Pancreas (tissue), 10 donors: ENCODE data around the gene MYO5C. TPM values are rescaled to one million over a fixed set of nuclear protein-coding genes. Genes with fewer than 3 reads are reported as not detected.
"Not testable (repeated sequence)": the region's sequence is repeated elsewhere in the genome, so short reads cannot be mapped to it uniquely, and the experiment has no call there.

Experiments used
- ATAC-seq, 4 donors: fragments of 200-7000 bp; cut with Tn5 transposase; one replicate each; pipeline versions ENCODE4 v1.8.0 to v1.9.1; 2020; ENCODE audit warnings: mild to moderate bottlenecking in 4 of 4, moderate library complexity in 4 of 4
- DNase-seq, 6 donors: peaks; one replicate each; pipeline ENCODE4 v3.0.0-alpha.2; 2020
- FAIRE-seq: peaks from 2 replicates; lab custom pipeline; 2012; peaks lifted over from hg19 to GRCh38; lab: Jason Lieb, UNC
- H3K27ac ChIP-seq, 4 donors: fragments of 200-600 bp; sonication (generic); 1 replicate in 3 of 4; 2 replicates in 1 of 4; pipeline versions ENCODE4 v1.5.0 to v1.8.0; 2020
- H3K27me3 ChIP-seq, 4 donors: fragments of 200-600 bp; one replicate each; pipeline ENCODE4 v1.8.0; 2021
- H3K36me3 ChIP-seq, 3 donors: fragments of 200-600 bp; sonication (generic) in 1 of 3; one replicate each; pipeline versions ENCODE4 v1.5.0 to v1.8.0; 2020 to 2021
- H3K4me1 ChIP-seq, 3 donors: fragments of 200-600 bp; one replicate each; pipeline ENCODE4 v1.8.0; 2021
- H3K4me3 ChIP-seq, 4 donors: fragments of 200-600 bp; sonication (generic) in 2 of 4; one replicate each; pipeline versions ENCODE4 v1.5.0 to v1.8.0; 2020 to 2021
- H3K9me3 ChIP-seq, 4 donors: fragments of 200-600 bp; one replicate each; pipeline ENCODE4 v1.8.0; 2021
- CTCF ChIP-seq, 4 donors: fragments of 200-600 bp; sonication (generic) in 3 of 4; IDR thresholded peaks; one replicate each; pipeline versions ENCODE4 v1.5.0 to v1.8.0; 2021; ENCODE audit warnings: antibody characterized with exemption in 4 of 4
- WGBS, 2 donors: extraction: QIAGEN DNeasy Blood & Tissue Kit; methylation state at CpG; one replicate each; pipeline ENCODE4 v1.1.7; 2013; 5-methylcytosine and 5-hydroxymethylcytosine counted together
- intact Hi-C, 3 donors: fragments of 100-400 bp; cut with DNase I; formaldehyde crosslinking; loops; one replicate each; pipeline versions ENCODE4 v1.11.1 to v1.14.2; 2022
- polyA plus RNA-seq, 2 donors: library from polyadenylated mRNA; stranded (reverse); fragments of 200-250 nt; gene quantifications; one replicate each; pipeline ENCODE4 v1.2.3, GENCODE V29; 2013
- total RNA-seq, 6 donors: library from RNA; stranded (reverse); fragmentation: NEBNext Ultra II Directional in 4 of 6; extraction: Animal tissue kit (Norgen Biotek cat#: 25700) in 4 of 6; gene quantifications; one replicate each; pipeline versions ENCODE4 v1.2.1 to v1.2.4, GENCODE V29; 2021 to 2023
- donor health status: healthy with polysubstance abuse.
- donor health status: DM: no; HTN: no; CAD: no; lungs with moderate emphysema.
- donor health status: DM: no; HTN: no; CAD: no.
- donor health status: control.
- donor health status: control.
- donor health status: Bipolar disorder and iron deficiency.
- donor health status: DM: yes; HTN: yes; CAD: no.
- donor health status: DM: no; HTN: no; CAD: no.
- donor health status: DM: no; HTN: no; CAD: no.
- donor health status: DM: yes; HTN: yes; CAD: no.

The MYO5C gene
- total and polyA plus RNA-seq, 8 donors, result 12.7 to 52.7 (median 39.2) TPM

GRCh38 chr15:52171386-52171785 lies 124.2 kb downstream of the MYO5C start:
- ATAC-seq (peak in 3 of 4 donors; percentile 31 to 41 (median 41)), DNase-seq (no peak), FAIRE-seq (no peak)
- no peak for TF ChIP-seq CTCF (IDR thresholded peaks at IDR 0.05)
- H3K27ac ChIP-seq, result peak overlapping the region in 1 of 4 donors; percentile 12
- intact Hi-C loops, result no loop called here
- H3K36me3 ChIP-seq, result no peaks in the 10 kb centered on the region
- no peaks in the 10 kb centered on the region for H3K9me3 ChIP-seq
- H3K4me1 ChIP-seq, result peaks cover 0 to 6% (median 0%) of the 10 kb centered on the region in 3 donors
- WGBS, 2 donors, result 45 to 46% methylated on average over 4 of the region's 4 CpGs
- no peaks in the 10 kb centered on the region for H3K27me3 ChIP-seq
- no peak overlapping the region for H3K4me3 ChIP-seq

- WGBS, 2 donors, result 93 to 95% methylated on average over 3 of the region's 3 CpGs
- H3K27ac ChIP-seq, DNase-seq, intact Hi-C loops, H3K4me1 ChIP-seq, FAIRE-seq, H3K27me3 ChIP-seq, ATAC-seq, H3K4me3 ChIP-seq, H3K9me3 ChIP-seq, H3K36me3 ChIP-seq: not testable (repeated sequence)
Measured at GRCh38 chr15:52170199-52170598, 125.4 kb downstream of the MYO5C start.

GRCh38 chr15:52165494-52166131 lies 130.0 kb downstream of the MYO5C start:
- H3K4me1 ChIP-seq, FAIRE-seq: not testable (repeated sequence)

GRCh38 chr15:52164631-52165265 lies 130.9 kb downstream of the MYO5C start:
- Histone ChIP-seq H3K36me3 (no peaks in the 10 kb centered on the region), H3K27ac (no peak overlapping the region), H3K9me3 (no peaks in the 10 kb centered on the region), H3K4me3 (no peak overlapping the region), H3K4me1 (no peaks in the 10 kb centered on the region), H3K27me3 (no peaks in the 10 kb centered on the region)
- ATAC-seq, result no peak
- no peak for FAIRE-seq
- intact Hi-C loops, result no loop called here
- no peak for DNase-seq
- WGBS, 2 donors, result 92 to 94% methylated on average over 2 of the region's 2 CpGs
- no peak for TF ChIP-seq CTCF (IDR thresholded peaks at IDR 0.05)

More at GRCh38 chr15:52165494-52166131, 130.0 kb downstream of the MYO5C start:
- 83 to 90% methylated on average over 5 of the region's 5 CpGs for WGBS, 2 donors
- H3K4me3 ChIP-seq, H3K27me3 ChIP-seq, H3K36me3 ChIP-seq, ATAC-seq, H3K9me3 ChIP-seq, intact Hi-C loops, H3K27ac ChIP-seq, DNase-seq: not testable (repeated sequence)

GRCh38 chr15:52163321-52164190 lies 132.0 kb downstream of the MYO5C start:
- Histone ChIP-seq H3K36me3 (no peaks in the 10 kb centered on the region), H3K27me3 (no peaks in the 10 kb centered on the region), H3K4me1 (no peaks in the 10 kb centered on the region), H3K9me3 (no peaks in the 10 kb centered on the region), H3K4me3 (no peak overlapping the region), H3K27ac (no peak overlapping the region)
- WGBS, 2 donors, result 90 to 91% methylated on average over 19 of the region's 19 CpGs
- ATAC-seq (no peak), DNase-seq (no peak), FAIRE-seq (no peak)
- intact Hi-C loops, result no loop called here
- no peak for TF ChIP-seq CTCF (IDR thresholded peaks at IDR 0.05)
